ENCODE measurements around the gene MYO16.
"Not testable (repeated sequence)": the region's sequence is repeated elsewhere in the genome, so short reads cannot be mapped to it uniquely, and the experiment has no call there.

DNA sequence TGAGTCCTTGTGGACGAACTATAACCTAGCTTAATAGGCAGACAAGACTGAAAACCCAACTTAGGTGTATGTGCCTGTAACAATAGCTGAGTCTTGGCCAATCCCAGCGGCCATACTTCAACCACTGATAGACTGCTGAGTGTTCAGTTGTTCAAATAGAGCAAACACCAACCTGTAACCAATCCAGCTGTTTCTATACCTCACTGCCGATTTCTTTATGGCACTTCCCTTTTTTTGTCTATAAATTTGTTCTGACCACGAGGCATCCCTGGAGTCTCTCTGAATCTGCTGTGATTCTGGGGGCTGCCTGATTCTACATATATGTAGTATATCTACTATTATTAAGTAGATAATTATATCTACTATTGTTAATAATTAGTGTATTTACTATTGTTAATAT lies 284.3 kb downstream of the MYO16 start:
- TF ChIP-seq, protein P1, sequence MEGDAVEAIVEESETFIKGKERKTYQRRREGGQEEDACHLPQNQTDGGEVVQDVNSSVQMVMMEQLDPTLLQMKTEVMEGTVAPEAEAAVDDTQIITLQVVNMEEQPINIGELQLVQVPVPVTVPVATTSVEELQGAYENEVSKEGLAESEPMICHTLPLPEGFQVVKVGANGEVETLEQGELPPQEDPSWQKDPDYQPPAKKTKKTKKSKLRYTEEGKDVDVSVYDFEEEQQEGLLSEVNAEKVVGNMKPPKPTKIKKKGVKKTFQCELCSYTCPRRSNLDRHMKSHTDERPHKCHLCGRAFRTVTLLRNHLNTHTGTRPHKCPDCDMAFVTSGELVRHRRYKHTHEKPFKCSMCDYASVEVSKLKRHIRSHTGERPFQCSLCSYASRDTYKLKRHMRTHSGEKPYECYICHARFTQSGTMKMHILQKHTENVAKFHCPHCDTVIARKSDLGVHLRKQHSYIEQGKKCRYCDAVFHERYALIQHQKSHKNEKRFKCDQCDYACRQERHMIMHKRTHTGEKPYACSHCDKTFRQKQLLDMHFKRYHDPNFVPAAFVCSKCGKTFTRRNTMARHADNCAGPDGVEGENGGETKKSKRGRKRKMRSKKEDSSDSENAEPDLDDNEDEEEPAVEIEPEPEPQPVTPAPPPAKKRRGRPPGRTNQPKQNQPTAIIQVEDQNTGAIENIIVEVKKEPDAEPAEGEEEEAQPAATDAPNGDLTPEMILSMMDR (IDR thresholded peaks at IDR 0.05): not testable (repeated sequence)
- not testable (repeated sequence) for TF ChIP-seq POLR2A (IDR thresholded peaks at IDR 0.05)
